GM21825 (cell line): ENCODE measurements around the gene EIF4EBP3.

Source experiments
- ATAC-seq: cut with Tn5 transposase; IDR thresholded peaks from one replicate; pipeline ENCODE4 v1.9.1; 2021; ENCODE audit warnings: mild to moderate bottlenecking, moderate library complexity; ENCODE audit not compliant: unreplicated experiment

The EIF4EBP3 gene

DNA sequence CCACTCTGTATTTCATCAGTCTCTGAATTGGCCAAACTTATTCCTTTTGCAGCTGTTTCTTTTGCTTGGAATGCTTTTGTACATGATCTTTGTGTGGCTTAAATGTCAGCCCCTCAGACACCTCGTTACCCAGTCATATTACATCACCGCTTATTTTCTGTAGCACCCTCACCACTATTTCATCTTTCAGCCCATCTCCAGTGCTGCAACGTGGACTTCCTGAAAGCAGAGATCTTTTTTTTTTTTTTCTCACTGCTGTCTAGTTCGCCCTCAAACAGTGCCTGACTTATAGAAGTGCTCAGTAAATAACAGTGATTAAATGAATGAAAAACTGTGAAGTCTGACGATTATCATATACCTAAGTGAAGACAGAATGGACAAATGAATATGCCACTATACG, 9.0 kb downstream of the EIF4EBP3 start:
- ATAC-seq, result no peak

DNA sequence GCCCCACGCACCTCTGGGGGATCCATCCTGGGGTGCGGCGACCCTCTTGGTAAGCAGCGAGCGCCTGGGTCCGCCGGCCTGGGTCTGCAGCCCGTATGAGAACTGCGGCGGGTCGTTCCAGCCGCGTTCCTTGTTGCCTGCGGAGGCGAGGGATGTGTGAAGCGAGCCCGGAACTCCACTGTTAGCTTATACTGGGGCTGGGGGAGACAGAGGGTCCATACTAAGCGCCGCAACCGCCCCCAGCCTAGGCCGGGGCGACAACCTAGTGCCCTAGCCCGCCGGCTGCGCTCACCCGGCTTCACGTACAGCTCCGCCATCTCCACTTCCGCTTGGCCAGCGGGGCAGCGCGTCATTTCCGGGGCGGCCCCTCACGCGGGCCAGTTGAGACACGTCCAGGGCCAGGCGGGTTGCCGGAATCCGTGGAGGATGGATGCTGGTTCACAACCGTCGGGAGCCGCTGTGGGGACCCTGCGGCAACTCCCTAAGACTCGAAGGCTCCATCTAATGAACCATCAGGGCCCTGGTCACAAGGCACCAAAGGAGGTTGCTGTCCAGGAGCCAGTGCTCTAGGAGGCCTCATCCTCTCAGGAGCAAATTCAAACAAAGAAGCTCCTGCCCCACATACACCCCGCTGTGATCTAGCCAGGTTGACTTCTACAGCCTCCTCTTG, 9.8 kb downstream of the EIF4EBP3 start, which contains the start of gene SRA1:
SRA1 (minus strand) TSS at position 338 of the 670 bp plus-strand sequence; CDS start at position 317, 21 bp downstream.
- ATAC-seq, result peak; percentile 92

- no peak for ATAC-seq
Measured at GRCh38 chr5:140557965-140558364, 10.5 kb downstream of the EIF4EBP3 start.

- no peak for ATAC-seq
Measured at GRCh38 chr5:140558542-140558941, 11.1 kb downstream of the EIF4EBP3 start.

- ATAC-seq, result no peak
Measured at GRCh38 chr5:140560227-140560626, 12.8 kb downstream of the EIF4EBP3 start.

GRCh38 chr5:140561753-140562523, 14.5 kb downstream of the EIF4EBP3 start:
- ATAC-seq, result no peak

DNA sequence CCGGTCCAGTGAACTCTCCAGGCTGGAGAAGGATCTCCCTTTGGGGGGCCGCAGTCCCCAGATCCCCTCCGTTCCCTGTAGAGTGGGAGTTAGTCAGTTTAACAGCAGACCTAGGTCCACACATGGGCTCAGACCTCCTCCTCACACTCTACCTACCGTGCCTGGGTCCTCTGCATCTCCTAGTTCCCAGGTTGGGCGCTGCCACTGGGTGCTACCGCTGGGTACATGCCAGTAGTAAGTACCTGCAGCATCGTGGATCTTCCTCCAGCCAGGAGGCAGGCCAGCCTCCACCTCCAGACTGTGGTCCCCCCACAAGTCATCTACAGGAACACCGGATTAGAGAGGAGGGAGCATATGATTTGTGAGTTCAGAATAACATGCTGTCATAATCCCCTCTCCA, 16.1 kb downstream of the EIF4EBP3 start:
- no peak for ATAC-seq

GRCh38 chr5:140564196-140565023, 16.9 kb downstream of the EIF4EBP3 start, which contains the start of the genes APBB3 and SLC35A4:
TSS of gene APBB3 (minus strand) at chr5:140564598. CDS start at chr5:140564245, 353 bp downstream.
TSS of gene SLC35A4 (plus strand) at chr5:140564828. CDS start at chr5:140567170, 2,342 bp downstream.
- ATAC-seq, result peak; percentile 81

- peak; percentile 0 for ATAC-seq
Measured at GRCh38 chr5:140565024-140565779, 17.7 kb downstream of the EIF4EBP3 start.

DNA sequence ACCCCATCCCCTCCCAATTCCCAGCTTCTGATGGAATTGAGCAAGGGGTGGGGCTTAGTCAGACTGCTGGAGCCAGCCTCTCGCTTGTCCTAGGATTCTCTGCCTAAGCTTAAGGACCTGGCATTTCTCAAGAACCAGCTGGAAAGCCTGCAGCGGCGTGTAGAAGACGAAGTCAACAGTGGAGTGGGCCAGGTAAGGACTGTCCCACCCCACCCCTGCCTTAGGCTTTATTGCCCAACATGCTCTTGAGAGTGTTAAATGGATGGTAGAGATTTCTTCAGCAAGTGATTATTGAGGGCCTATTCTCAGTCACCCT, 18.3 kb downstream of the EIF4EBP3 start:
- no peak for ATAC-seq

DNA sequence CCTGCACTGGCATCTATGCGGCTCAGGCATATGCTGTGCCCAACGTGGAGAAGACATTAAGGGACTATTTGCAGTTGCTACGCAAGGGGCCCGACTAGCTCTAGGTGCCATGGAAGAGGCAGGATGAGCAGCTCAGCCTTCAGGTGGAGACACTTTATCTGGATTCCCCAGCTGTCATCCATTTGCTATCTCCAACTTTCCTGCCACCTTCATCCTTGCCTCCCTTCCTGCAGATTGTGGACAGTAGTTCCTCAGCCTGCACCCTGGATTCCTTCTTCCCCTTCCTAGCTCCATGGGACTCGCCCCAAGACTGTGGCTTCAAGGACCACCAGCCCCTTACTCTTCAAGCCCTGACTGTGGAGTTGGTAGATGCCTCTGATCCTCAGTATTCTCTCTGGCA, 19.2 kb downstream of the EIF4EBP3 start:
- ATAC-seq, result no peak

DNA sequence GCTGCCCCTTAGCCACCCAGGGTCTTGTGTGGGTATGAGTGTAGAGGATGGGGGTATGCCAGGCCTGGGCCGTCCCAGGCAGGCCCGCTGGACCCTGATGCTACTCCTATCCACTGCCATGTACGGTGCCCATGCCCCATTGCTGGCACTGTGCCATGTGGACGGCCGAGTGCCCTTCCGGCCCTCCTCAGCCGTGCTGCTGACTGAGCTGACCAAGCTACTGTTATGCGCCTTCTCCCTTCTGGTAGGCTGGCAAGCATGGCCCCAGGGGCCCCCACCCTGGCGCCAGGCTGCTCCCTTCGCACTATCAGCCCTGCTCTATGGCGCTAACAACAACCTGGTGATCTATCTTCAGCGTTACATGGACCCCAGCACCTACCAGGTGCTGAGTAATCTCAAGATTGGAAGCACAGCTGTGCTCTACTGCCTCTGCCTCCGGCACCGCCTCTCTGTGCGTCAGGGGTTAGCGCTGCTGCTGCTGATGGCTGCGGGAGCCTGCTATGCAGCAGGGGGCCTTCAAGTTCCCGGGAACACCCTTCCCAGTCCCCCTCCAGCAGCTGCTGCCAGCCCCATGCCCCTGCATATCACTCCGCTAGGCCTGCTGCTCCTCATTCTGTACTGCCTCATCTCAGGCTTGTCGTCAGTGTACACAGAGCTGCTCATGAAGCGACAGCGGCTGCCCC, 19.8 kb downstream of the EIF4EBP3 start:
- ATAC-seq, result no peak

GRCh38 chr5:140567871-140568270, 20.4 kb downstream of the EIF4EBP3 start:
- no peak for ATAC-seq

DNA sequence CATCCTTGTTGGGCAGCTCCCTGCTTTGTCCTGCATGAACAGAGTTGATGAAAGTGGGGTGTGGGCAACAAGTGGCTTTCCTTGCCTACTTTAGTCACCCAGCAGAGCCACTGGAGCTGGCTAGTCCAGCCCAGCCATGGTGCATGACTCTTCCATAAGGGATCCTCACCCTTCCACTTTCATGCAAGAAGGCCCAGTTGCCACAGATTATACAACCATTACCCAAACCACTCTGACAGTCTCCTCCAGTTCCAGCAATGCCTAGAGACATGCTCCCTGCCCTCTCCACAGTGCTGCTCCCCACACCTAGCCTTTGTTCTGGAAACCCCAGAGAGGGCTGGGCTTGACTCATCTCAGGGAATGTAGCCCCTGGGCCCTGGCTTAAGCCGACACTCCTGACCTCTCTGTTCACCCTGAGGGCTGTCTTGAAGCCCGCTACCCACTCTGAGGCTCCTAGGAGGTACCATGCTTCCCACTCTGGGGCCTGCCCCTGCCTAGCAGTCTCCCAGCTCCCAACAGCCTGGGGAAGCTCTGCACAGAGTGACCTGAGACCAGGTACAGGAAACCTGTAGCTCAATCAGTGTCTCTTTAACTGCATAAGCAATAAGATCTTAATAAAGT, 21.1 kb downstream of the EIF4EBP3 start:
- no peak for ATAC-seq

GRCh38 chr5:140569197-140569596, 21.7 kb downstream of the EIF4EBP3 start:
- no peak for ATAC-seq

GRCh38 chr5:140570058-140570457, 22.6 kb downstream of the EIF4EBP3 start:
- ATAC-seq, result no peak

DNA sequence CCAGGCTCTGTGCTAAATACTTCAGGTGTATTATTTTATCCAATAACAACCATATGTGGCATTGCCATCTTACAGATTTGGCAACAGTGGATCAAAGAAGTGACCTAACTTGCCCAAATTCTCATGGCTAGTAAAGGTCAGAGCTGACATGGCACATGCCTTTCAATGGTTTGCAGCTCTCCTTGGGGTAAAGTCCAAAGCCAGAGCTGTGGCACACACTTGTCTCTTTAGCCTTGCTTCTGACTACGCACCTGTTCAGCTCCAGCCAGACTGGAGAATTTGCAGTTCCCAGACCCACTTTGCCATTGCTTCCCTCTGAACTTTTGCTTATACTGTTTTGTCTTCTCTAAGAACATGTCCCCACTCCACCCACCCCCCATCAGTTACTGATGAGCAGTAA, 23.0 kb downstream of the EIF4EBP3 start:
- ATAC-seq, result no peak

DNA sequence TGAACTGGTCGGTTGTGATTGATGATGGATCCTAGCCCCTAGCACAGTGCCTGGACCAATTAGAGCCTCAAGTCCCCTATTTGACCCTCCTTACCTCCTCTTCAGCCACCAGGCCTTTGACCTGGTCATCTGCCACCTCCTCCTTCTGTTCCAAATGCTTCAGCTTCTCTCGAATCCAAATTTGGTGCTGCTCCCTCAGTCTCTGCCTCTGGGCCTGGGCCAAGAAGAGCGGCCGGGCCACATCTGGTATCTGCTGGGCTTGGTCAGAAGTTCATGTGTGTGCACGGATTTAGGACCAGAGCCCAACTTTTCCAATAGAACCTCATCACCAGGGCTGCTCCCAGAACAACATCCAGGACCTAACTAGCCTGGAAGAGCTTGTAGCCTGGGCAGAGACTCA, 23.6 kb downstream of the EIF4EBP3 start:
- ATAC-seq, result no peak

DNA sequence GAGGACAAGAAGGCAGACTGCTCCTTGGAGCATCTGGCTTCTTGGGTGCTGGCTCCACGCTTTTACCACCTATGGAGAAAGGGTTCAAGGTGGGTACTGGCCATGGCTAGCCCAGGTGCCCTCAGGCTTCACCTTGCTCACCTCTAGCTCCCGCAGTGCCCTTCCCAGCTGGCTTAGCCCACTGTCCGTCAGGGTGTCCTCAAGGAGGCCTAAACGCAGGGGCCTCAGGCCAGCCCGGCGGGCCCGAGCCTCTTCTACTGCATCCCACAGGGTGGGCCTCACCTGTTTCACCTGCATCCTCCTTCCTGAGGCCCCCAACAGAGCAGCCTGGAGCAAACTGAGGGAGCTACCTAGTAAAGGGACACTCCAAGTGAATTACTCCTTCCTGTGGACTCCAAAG, 26.2 kb downstream of the EIF4EBP3 start:
- ATAC-seq, result no peak

GRCh38 chr5:140574165-140574564, 26.7 kb downstream of the EIF4EBP3 start:
- no peak for ATAC-seq
